ENCODE results near the gene GAS2L1.

DNA sequence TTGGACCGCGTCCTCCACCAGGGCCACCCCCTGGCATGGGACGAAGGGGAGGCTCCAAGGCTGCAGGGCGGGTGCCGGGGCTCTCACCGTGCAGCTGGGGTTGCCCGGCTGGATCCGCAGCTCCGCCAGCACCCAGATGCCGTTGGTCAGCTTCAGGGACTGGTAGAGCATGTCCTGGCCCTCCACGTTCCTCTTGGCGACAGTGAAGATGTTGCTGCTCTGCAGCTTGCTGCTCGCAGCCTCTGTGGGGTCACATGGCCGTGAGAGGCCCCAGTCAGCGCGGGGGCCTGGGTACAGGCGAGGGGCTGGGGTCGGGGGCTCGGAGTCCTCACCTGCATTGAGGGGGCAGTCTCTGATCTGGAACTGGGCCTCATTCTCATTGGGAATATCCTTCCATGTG is 23.8 kb downstream of the GAS2L1 start:
- no peak for TF ChIP-seq EZH2 (IDR thresholded peaks at IDR 0.05; ENCODE audit: borderline replicate concordance, low read depth, low read length, severe bottlenecking)
- TF ChIP-seq, protein P1, sequence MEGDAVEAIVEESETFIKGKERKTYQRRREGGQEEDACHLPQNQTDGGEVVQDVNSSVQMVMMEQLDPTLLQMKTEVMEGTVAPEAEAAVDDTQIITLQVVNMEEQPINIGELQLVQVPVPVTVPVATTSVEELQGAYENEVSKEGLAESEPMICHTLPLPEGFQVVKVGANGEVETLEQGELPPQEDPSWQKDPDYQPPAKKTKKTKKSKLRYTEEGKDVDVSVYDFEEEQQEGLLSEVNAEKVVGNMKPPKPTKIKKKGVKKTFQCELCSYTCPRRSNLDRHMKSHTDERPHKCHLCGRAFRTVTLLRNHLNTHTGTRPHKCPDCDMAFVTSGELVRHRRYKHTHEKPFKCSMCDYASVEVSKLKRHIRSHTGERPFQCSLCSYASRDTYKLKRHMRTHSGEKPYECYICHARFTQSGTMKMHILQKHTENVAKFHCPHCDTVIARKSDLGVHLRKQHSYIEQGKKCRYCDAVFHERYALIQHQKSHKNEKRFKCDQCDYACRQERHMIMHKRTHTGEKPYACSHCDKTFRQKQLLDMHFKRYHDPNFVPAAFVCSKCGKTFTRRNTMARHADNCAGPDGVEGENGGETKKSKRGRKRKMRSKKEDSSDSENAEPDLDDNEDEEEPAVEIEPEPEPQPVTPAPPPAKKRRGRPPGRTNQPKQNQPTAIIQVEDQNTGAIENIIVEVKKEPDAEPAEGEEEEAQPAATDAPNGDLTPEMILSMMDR (IDR thresholded peaks at IDR 0.05; ENCODE audit: borderline replicate concordance, extremely low read depth, low read length, poor library complexity, severe bottlenecking) = no peak

Data from DND-41 (cell line).